Neural cell (in vitro differentiated cells): ENCODE data around the gene CCDC40. TPM values are rescaled to one million over a fixed set of nuclear protein-coding genes. Genes with fewer than 3 reads are reported as not detected.

Source experiments
- H2AFZ ChIP-seq: fragments of 200-600, 300-800 bp; sonication (generic), shearing (Covaris generic); 2 replicates; pipeline ENCODE4 v1.6.0; 2014; ENCODE audit warnings: low read depth, mild to moderate bottlenecking, antibody characterized with exemption, low read length, moderate library complexity
- H3F3A ChIP-seq: fragments of 200-600 bp; shearing (Covaris generic); 2 replicates; pipeline ENCODE4 v1.6.1; 2016; ENCODE audit warnings: mild to moderate bottlenecking, moderate library complexity, mixed read lengths, antibody characterized with exemption, low read length; ENCODE audit not compliant: insufficient read depth, poor library complexity, severe bottlenecking
- H3K27ac ChIP-seq: fragments of 200-600, 300-800 bp; sonication (generic), shearing (Covaris generic); 2 replicates; pipeline ENCODE4 v1.5.1; 2014; ENCODE audit warnings: mild to moderate bottlenecking, low read length, moderate library complexity
- H3K27me3 ChIP-seq: fragments of 300-800, 200-600 bp; sonication (generic), shearing (Covaris generic); 2 replicates; pipeline ENCODE4 v1.6.0; 2014; ENCODE audit warnings: mild to moderate bottlenecking, low read depth, low read length, moderate library complexity; ENCODE audit not compliant: insufficient read depth
- H3K36me3 ChIP-seq: fragments of 300-800, 200-600 bp; sonication (generic), shearing (Covaris generic); 2 replicates; pipeline ENCODE4 v1.5.1; 2014; ENCODE audit warnings: mild to moderate bottlenecking, antibody characterized with exemption, low read length, moderate library complexity; ENCODE audit not compliant: insufficient read depth
- H3K4me2 ChIP-seq: fragments of 300-800, 200-600 bp; sonication (generic), shearing (Covaris generic); 2 replicates; pipeline ENCODE4 v1.6.0; 2014; ENCODE audit warnings: mild to moderate bottlenecking, low read length
- H3K4me3 ChIP-seq: fragments of 300-800, 200-600 bp; sonication (generic), shearing (Covaris generic); 2 replicates; pipeline ENCODE4 v1.5.1; 2014; ENCODE audit warnings: mild to moderate bottlenecking, low read length, moderate library complexity
- H3K79me2 ChIP-seq: fragments of 200-600 bp; shearing (Covaris generic); replicated peaks from 2 replicates; pipeline ENCODE4 v1.6.0; 2014; ENCODE audit warnings: mild to moderate bottlenecking, low read length, moderate library complexity; ENCODE audit not compliant: insufficient read depth
- H3K9ac ChIP-seq: fragments of 300-800, 200-600 bp; sonication (generic), shearing (Covaris generic); 2 replicates; pipeline ENCODE4 v1.6.1; 2016; ENCODE audit warnings: mild to moderate bottlenecking, low read length, mixed read lengths
- H3K9me2 ChIP-seq: fragments of 200-600 bp; shearing (Covaris generic); 2 replicates; pipeline ENCODE4 v1.6.1; 2016; ENCODE audit warnings: mild to moderate bottlenecking, low read length, mixed read lengths; ENCODE audit not compliant: insufficient read depth
- H3K9me3 ChIP-seq: fragments of 200-600, 300-800 bp; sonication (generic), shearing (Covaris generic); 2 replicates; pipeline ENCODE4 v1.6.1; 2016; ENCODE audit warnings: mild to moderate bottlenecking, mixed run types, low read length, moderate library complexity, mixed read lengths
- H4K20me1 ChIP-seq: fragments of 200-600 bp; shearing (Covaris generic); 2 replicates; pipeline ENCODE4 v1.6.1; 2016; ENCODE audit warnings: mild to moderate bottlenecking, mixed run types; ENCODE audit not compliant: insufficient read depth
- EP300 ChIP-seq: fragments of 450-650 bp; conservative IDR thresholded peaks from 2 replicates; pipeline ENCODE4 v1.6.1; 2014; ENCODE audit warnings: antibody characterized with exemption, mild to moderate bottlenecking, moderate library complexity; ENCODE audit not compliant: poor library complexity, severe bottlenecking
- EZH2 ChIP-seq: fragments of 200-600, 300-800 bp; shearing (Covaris generic), sonication (generic); IDR thresholded peaks from 2 replicates; pipeline ENCODE4 v1.6.1; 2014; ENCODE audit warnings: antibody characterized with exemption, low read length, borderline replicate concordance, mild to moderate bottlenecking; ENCODE audit not compliant: insufficient read depth, poor library complexity, severe bottlenecking
- MXI1 ChIP-seq: fragments of 450-650 bp; conservative IDR thresholded peaks from 2 replicates; pipeline ENCODE4 v1.6.1; 2014; ENCODE audit warnings: antibody characterized with exemption, mild to moderate bottlenecking; ENCODE audit not compliant: poor library complexity, severe bottlenecking
- POLR2AphosphoS5 ChIP-seq: IDR thresholded peaks from 2 replicates; pipeline ENCODE4 v1.6.1; 2012
- RAD21 ChIP-seq: fragments of 450-650 bp; conservative IDR thresholded peaks from 2 replicates; pipeline ENCODE4 v1.6.1; 2014; ENCODE audit warnings: antibody characterized with exemption, mild to moderate bottlenecking, moderate library complexity
- SMC3 ChIP-seq: fragments of 450-650 bp; conservative IDR thresholded peaks from 2 replicates; pipeline ENCODE4 v1.6.1; 2014; ENCODE audit warnings: antibody characterized with exemption, mild to moderate bottlenecking, moderate library complexity; ENCODE audit not compliant: poor library complexity
- TAF1 ChIP-seq: IDR thresholded peaks from 2 replicates; pipeline ENCODE4 v1.6.1; 2012; ENCODE audit warnings: low read depth
- polyA plus RNA-seq: library from polyadenylated mRNA; depleted of rRNA; stranded (reverse); fragments of >200 nt; gene quantifications from 2 replicates; pipeline ENCODE4 v1.2.3, GENCODE V29; 2014
- TF ChIP-seq, protein P1 (sequence below): fragments of 450-650 bp; IDR thresholded peaks from 2 replicates; pipeline ENCODE4 v1.5.1; 2014; ENCODE audit warnings: antibody characterized with exemption, mild to moderate bottlenecking, moderate library complexity; ENCODE audit not compliant: poor library complexity, severe bottlenecking
- TF ChIP-seq, protein P2 (sequence below): IDR thresholded peaks from 2 replicates; pipeline ENCODE4 v1.6.1; 2012; ENCODE audit warnings: borderline replicate concordance

The CCDC40 gene
- polyA plus RNA-seq, 1 donor from 2014 or later, result 5.5 TPM

DNA sequence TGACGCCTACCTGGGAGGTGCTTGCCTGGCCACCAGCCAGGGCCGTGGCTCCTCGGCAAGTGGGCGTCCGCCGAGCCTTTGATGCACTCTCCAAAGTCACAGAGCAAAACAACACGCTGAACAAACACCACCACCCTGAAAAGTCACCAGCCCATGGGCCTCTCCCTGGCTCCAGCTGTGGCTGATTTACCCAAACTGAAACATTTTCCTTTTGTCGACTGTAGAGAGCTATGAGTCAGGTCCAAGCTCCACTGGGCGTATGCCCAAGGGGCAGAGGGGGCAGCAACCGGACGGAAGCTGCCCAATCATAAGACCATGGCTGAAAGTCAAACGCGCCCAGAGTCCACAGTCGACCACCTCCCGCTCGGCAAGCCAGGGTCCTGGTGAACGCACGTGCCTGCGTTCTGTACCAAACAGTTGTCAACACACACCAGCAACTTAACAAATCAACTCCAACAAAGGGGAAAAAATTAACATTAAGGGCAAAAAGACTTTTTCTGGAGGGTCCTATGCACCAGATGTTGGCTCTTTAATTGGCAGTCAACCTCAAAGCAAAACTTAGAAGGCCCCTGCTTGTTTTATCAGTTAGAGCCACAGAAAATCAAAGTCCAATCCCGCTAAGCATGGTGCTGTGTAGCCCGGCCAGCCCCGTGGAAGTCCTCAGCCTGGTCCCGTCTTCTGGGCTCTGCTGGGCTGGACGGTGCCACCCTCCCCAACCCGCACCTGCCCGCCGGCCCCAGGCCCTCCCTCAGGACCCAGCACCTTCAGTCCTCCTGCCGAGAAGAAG lies 48.1 kb upstream of the CCDC40 start (continued):
- TF ChIP-seq TAF1 (no peak), POLR2AphosphoS5 (no peak)

DNA sequence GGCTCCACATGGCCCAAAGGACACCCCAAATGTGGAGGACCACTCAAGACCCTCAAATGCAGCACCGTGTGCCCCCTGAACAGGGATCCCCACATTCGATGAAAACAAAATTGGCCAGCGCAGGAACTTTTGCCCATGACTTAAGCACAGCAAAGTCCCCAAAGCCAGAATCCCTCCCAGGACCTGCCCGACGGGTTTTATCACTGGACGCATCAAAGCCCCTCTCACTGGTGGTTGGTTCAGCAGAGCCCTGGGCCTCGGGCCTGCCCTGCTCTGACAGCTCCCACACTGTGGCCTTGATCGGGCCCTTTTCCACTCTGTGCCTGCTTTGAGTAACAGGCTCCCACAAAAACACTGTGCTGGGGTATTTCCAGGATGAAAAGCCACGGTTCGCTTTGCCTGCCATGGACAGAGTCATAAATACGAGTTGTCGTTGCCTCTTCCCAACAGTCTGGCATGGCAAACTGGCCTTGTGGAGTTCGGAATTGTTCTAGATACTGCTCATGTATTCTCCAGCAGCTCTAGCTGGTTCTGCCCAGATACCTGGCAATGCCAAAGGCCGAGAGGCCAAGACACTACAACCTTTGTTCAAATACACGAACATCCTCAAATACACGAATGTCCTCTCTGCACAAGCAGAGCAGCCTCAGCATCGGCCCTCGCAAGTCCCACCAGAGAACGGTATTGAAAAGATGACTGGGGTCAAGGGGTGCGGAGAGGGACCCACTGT lies 47.2 kb upstream of the CCDC40 start:
- Histone ChIP-seq H3K79me2 (no peaks in the 10 kb centered on the region), H3K9me3 (no peaks in the 10 kb centered on the region), H3K4me3 (no peak overlapping the region), H3F3A (no peaks in the 10 kb centered on the region), H3K4me2 (no peak overlapping the region), H2AFZ (no peak overlapping the region), H3K27me3 (no peaks in the 10 kb centered on the region), H3K9me2 (no peaks in the 10 kb centered on the region), H3K27ac (no peak overlapping the region), H3K36me3 (no peaks in the 10 kb centered on the region), H4K20me1 (no peaks in the 10 kb centered on the region), H3K9ac (no peak overlapping the region)
- no peak for TF ChIP-seq RAD21
- no peak for TF ChIP-seq SMC3
- TF ChIP-seq MXI1, result no peak
- TF ChIP-seq POLR2AphosphoS5, result no peak
- TF ChIP-seq, protein P1, sequence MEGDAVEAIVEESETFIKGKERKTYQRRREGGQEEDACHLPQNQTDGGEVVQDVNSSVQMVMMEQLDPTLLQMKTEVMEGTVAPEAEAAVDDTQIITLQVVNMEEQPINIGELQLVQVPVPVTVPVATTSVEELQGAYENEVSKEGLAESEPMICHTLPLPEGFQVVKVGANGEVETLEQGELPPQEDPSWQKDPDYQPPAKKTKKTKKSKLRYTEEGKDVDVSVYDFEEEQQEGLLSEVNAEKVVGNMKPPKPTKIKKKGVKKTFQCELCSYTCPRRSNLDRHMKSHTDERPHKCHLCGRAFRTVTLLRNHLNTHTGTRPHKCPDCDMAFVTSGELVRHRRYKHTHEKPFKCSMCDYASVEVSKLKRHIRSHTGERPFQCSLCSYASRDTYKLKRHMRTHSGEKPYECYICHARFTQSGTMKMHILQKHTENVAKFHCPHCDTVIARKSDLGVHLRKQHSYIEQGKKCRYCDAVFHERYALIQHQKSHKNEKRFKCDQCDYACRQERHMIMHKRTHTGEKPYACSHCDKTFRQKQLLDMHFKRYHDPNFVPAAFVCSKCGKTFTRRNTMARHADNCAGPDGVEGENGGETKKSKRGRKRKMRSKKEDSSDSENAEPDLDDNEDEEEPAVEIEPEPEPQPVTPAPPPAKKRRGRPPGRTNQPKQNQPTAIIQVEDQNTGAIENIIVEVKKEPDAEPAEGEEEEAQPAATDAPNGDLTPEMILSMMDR, result no peak
- no peak for TF ChIP-seq EZH2
- TF ChIP-seq EP300, result no peak
- TF ChIP-seq, protein P2, sequence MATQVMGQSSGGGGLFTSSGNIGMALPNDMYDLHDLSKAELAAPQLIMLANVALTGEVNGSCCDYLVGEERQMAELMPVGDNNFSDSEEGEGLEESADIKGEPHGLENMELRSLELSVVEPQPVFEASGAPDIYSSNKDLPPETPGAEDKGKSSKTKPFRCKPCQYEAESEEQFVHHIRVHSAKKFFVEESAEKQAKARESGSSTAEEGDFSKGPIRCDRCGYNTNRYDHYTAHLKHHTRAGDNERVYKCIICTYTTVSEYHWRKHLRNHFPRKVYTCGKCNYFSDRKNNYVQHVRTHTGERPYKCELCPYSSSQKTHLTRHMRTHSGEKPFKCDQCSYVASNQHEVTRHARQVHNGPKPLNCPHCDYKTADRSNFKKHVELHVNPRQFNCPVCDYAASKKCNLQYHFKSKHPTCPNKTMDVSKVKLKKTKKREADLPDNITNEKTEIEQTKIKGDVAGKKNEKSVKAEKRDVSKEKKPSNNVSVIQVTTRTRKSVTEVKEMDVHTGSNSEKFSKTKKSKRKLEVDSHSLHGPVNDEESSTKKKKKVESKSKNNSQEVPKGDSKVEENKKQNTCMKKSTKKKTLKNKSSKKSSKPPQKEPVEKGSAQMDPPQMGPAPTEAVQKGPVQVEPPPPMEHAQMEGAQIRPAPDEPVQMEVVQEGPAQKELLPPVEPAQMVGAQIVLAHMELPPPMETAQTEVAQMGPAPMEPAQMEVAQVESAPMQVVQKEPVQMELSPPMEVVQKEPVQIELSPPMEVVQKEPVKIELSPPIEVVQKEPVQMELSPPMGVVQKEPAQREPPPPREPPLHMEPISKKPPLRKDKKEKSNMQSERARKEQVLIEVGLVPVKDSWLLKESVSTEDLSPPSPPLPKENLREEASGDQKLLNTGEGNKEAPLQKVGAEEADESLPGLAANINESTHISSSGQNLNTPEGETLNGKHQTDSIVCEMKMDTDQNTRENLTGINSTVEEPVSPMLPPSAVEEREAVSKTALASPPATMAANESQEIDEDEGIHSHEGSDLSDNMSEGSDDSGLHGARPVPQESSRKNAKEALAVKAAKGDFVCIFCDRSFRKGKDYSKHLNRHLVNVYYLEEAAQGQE, result no peak
- no peak for TF ChIP-seq TAF1

DNA sequence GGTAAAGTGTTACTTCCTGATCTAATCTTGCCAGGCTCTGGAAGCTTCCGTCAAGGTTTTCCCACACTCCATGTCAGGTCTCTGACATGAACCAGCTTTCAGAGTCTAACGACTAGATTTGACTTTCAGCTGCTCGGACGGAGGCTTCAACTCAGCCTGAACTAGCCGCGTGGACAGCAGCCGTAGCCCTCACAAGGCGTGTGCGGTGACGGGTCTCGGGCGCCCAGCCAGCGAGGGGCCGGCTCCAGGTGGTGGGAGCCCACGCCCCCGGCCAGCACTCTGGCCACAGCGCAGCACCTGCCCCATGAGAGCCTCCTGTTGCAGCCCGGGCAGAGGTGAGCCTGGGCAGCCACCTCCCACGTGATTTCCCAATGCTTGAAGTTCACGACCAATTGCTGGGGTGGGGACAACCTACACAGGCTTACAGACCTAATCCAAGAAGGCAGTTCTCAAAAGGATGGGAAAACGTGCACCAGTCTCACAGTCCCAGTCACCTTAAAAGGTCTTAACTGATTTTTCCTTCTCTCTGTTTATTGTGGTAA lies 46.3 kb upstream of the CCDC40 start:
- no peaks in the 10 kb centered on the region for H3K36me3 ChIP-seq
- no peak for TF ChIP-seq EZH2
- no peak for TF ChIP-seq TAF1
- no peak for TF ChIP-seq POLR2AphosphoS5
- H3K9me2 ChIP-seq, result no peaks in the 10 kb centered on the region
- H3K27ac ChIP-seq, result no peak overlapping the region
- no peaks in the 10 kb centered on the region for H3K79me2 ChIP-seq
- H3K27me3 ChIP-seq, result no peaks in the 10 kb centered on the region
- no peaks in the 10 kb centered on the region for H3F3A ChIP-seq
- H3K4me2 ChIP-seq, result no peak overlapping the region
- H4K20me1 ChIP-seq, result no peaks in the 10 kb centered on the region
- H3K4me3 ChIP-seq, result no peak overlapping the region
- H2AFZ ChIP-seq, result no peak overlapping the region
- no peak overlapping the region for H3K9ac ChIP-seq
- H3K9me3 ChIP-seq, result no peaks in the 10 kb centered on the region
